ENCODE measurements around the gene PLXNA1.

DNA sequence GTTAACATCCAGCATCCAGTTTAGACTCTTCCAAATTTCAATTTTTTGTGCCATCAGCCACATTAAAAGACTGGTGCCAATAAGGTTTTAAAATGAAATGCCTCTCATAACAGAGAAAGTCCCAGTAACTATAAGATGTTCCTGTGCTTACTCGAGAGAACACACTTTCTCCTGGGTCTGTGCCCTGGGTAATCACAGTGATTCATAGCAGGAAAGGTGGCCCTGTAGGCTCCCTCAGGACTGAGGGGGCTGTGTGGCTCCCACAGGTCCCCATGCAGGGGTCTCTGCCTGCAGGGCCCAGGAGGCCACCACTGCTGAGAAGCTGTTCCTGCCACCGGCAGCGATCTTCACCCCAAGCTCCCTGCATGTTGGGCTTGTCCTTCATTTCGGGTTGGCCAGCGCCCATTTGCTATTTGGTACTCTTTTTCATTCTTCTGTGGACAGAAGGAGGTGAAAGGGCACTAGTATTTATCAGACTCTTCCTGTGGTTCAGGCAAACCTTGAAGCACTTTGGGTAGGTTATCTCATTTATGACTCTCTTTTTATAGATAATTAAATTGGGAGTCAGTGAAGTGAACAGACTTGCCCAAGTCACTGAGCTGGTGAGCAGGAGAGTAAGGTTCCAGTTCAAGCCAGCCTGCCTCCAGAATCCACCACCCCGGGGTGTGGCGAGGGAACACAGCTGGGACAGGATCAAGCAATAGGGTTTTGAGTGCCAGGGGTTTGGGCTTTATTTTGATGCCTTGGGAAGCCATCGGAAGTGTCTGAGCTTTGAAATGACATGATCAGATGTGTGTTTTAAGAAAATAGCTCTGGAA is 44.2 kb upstream of the PLXNA1 start:
- TF ChIP-seq, protein P1, sequence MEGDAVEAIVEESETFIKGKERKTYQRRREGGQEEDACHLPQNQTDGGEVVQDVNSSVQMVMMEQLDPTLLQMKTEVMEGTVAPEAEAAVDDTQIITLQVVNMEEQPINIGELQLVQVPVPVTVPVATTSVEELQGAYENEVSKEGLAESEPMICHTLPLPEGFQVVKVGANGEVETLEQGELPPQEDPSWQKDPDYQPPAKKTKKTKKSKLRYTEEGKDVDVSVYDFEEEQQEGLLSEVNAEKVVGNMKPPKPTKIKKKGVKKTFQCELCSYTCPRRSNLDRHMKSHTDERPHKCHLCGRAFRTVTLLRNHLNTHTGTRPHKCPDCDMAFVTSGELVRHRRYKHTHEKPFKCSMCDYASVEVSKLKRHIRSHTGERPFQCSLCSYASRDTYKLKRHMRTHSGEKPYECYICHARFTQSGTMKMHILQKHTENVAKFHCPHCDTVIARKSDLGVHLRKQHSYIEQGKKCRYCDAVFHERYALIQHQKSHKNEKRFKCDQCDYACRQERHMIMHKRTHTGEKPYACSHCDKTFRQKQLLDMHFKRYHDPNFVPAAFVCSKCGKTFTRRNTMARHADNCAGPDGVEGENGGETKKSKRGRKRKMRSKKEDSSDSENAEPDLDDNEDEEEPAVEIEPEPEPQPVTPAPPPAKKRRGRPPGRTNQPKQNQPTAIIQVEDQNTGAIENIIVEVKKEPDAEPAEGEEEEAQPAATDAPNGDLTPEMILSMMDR (conservative IDR thresholded peaks at IDR 0.05; ENCODE audit: low read depth in 2 of 2): no peak
- TF ChIP-seq EZH2 (IDR thresholded peaks at IDR 0.05; ENCODE audit: low read depth, unreplicated experiment): no peak
- TF ChIP-seq EZH2phosphoT487 (IDR thresholded peaks at IDR 0.05; ENCODE audit: unreplicated experiment): no peak
- TF ChIP-seq CREB1 (CRISPR knock-in tag; IDR thresholded peaks at IDR 0.05; ENCODE audit: low read depth): no peak
- no peak for TF ChIP-seq POLR2AphosphoS5 (IDR thresholded peaks at IDR 0.05; ENCODE audit: low read depth)
- TF ChIP-seq NANOG (IDR thresholded peaks at IDR 0.05; ENCODE audit: borderline replicate concordance): no peak
- TF ChIP-seq, protein P2, sequence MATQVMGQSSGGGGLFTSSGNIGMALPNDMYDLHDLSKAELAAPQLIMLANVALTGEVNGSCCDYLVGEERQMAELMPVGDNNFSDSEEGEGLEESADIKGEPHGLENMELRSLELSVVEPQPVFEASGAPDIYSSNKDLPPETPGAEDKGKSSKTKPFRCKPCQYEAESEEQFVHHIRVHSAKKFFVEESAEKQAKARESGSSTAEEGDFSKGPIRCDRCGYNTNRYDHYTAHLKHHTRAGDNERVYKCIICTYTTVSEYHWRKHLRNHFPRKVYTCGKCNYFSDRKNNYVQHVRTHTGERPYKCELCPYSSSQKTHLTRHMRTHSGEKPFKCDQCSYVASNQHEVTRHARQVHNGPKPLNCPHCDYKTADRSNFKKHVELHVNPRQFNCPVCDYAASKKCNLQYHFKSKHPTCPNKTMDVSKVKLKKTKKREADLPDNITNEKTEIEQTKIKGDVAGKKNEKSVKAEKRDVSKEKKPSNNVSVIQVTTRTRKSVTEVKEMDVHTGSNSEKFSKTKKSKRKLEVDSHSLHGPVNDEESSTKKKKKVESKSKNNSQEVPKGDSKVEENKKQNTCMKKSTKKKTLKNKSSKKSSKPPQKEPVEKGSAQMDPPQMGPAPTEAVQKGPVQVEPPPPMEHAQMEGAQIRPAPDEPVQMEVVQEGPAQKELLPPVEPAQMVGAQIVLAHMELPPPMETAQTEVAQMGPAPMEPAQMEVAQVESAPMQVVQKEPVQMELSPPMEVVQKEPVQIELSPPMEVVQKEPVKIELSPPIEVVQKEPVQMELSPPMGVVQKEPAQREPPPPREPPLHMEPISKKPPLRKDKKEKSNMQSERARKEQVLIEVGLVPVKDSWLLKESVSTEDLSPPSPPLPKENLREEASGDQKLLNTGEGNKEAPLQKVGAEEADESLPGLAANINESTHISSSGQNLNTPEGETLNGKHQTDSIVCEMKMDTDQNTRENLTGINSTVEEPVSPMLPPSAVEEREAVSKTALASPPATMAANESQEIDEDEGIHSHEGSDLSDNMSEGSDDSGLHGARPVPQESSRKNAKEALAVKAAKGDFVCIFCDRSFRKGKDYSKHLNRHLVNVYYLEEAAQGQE (IDR thresholded peaks at IDR 0.05; ENCODE audit: unreplicated experiment): no peak
- TF ChIP-seq, protein P3, sequence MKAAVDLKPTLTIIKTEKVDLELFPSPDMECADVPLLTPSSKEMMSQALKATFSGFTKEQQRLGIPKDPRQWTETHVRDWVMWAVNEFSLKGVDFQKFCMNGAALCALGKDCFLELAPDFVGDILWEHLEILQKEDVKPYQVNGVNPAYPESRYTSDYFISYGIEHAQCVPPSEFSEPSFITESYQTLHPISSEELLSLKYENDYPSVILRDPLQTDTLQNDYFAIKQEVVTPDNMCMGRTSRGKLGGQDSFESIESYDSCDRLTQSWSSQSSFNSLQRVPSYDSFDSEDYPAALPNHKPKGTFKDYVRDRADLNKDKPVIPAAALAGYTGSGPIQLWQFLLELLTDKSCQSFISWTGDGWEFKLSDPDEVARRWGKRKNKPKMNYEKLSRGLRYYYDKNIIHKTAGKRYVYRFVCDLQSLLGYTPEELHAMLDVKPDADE (IDR thresholded peaks at IDR 0.05): no peak
- no peak for TF ChIP-seq JUNB (IDR thresholded peaks at IDR 0.05; ENCODE audit: unreplicated experiment)
- no peak for TF ChIP-seq STAT1 (IDR thresholded peaks at IDR 0.05; ENCODE audit: unreplicated experiment)
- no peak for TF ChIP-seq ZNF114 (CRISPR knock-in tag; IDR thresholded peaks at IDR 0.05)
- no peak for TF ChIP-seq ZNF331 (CRISPR knock-in tag; IDR thresholded peaks at IDR 0.05; ENCODE audit: low read depth)
- TF ChIP-seq, protein P4, sequence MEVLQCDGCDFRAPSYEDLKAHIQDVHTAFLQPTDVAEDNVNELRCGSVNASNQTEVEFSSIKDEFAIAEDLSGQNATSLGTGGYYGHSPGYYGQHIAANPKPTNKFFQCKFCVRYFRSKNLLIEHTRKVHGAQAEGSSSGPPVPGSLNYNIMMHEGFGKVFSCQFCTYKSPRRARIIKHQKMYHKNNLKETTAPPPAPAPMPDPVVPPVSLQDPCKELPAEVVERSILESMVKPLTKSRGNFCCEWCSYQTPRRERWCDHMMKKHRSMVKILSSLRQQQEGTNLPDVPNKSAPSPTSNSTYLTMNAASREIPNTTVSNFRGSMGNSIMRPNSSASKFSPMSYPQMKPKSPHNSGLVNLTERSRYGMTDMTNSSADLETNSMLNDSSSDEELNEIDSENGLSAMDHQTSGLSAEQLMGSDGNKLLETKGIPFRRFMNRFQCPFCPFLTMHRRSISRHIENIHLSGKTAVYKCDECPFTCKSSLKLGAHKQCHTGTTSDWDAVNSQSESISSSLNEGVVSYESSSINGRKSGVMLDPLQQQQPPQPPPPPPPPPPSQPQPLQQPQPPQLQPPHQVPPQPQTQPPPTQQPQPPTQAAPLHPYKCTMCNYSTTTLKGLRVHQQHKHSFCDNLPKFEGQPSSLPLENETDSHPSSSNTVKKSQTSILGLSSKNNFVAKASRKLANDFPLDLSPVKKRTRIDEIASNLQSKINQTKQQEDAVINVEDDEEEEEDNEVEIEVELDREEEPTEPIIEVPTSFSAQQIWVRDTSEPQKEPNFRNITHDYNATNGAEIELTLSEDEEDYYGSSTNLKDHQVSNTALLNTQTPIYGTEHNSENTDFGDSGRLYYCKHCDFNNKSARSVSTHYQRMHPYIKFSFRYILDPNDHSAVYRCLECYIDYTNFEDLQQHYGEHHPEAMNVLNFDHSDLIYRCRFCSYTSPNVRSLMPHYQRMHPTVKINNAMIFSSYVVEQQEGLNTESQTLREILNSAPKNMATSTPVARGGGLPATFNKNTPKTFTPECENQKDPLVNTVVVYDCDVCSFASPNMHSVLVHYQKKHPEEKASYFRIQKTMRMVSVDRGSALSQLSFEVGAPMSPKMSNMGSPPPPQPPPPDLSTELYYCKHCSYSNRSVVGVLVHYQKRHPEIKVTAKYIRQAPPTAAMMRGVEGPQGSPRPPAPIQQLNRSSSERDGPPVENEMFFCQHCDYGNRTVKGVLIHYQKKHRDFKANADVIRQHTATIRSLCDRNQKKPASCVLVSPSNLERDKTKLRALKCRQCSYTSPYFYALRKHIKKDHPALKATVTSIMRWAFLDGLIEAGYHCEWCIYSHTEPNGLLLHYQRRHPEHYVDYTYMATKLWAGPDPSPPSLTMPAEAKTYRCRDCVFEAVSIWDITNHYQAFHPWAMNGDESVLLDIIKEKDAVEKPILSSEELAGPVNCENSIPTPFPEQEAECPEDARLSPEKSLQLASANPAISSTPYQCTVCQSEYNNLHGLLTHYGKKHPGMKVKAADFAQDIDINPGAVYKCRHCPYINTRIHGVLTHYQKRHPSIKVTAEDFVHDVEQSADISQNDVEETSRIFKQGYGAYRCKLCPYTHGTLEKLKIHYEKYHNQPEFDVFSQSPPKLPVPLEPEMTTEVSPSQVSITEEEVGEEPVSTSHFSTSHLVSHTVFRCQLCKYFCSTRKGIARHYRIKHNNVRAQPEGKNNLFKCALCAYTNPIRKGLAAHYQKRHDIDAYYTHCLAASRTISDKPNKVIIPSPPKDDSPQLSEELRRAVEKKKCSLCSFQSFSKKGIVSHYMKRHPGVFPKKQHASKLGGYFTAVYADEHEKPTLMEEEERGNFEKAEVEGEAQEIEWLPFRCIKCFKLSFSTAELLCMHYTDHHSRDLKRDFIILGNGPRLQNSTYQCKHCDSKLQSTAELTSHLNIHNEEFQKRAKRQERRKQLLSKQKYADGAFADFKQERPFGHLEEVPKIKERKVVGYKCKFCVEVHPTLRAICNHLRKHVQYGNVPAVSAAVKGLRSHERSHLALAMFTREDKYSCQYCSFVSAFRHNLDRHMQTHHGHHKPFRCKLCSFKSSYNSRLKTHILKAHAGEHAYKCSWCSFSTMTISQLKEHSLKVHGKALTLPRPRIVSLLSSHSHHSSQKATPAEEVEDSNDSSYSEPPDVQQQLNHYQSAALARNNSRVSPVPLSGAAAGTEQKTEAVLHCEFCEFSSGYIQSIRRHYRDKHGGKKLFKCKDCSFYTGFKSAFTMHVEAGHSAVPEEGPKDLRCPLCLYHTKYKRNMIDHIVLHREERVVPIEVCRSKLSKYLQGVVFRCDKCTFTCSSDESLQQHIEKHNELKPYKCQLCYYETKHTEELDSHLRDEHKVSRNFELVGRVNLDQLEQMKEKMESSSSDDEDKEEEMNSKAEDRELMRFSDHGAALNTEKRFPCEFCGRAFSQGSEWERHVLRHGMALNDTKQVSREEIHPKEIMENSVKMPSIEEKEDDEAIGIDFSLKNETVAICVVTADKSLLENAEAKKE (CRISPR knock-in tag; IDR thresholded peaks at IDR 0.05): no peak

All from GM23338 (cell line).